Fibroblast of skin of abdomen (primary cell): ENCODE measurements around the gene NCEH1.
"Not testable (repeated sequence)": the region's sequence is repeated elsewhere in the genome, so short reads cannot be mapped to it uniquely, and the experiment has no call there.

ENCODE experiments used
- DNase-seq: peaks from one replicate; pipeline ENCODE4 v3.0.0-alpha.2; 2013

The NCEH1 gene

DNA sequence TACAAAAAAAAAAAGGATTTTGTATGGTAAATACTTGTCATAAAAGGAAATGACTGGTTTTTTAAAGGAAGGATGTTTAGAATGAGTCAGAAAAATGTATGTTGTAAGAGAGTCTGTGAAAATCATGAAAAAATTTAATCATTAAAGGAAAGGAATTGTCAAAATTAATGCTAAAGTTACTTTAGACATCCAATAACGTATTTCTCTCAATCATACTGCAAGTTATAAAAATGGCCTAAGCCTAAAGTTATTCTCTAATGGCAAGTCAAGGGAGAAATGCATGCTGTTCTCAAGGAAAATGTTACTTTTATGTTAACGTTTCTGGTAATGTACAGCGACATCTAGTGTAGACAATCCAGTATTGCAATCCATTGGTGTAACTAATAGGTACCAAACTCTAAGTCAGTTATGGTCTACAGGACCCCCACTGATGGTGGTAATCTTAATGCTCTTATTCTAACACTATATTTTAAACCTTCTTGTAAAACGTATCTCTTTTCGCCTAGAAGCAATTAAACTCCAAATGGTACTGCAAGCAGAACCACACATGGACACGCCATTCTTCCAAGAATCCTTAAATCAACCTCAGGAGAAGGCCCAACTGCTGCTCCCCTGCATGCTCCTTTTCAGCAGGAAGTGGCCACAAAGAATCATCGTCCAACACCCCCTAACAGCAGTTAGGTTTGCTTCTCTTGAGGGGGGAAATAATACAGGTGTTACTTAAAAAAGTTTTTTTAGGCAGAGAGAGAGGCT is 35.2 kb downstream of the NCEH1 start:
- peak; percentile 58 for DNase-seq

DNA sequence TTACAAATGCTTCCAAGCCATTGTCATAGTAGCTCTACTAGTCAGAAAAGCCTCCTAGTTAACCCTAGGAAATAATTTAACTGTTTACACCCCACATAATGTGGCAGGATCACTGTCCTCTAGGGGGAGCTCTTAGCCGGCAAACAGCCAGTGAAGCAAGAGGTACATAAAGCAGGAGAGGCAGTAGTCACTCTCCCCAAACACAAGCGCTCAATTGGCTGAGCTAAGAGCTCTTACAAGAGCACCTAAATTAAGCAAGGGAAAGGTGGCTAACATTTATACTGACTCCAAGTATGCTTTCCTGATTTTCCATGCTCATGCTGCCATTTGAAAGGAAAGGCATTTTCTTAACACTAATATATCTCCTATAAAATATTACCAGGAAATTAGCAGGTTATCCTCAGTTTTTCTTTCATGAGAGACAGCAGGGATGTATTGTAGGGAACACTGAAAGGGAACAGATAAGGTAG is 37.6 kb downstream of the NCEH1 start:
- peak; percentile 71 for DNase-seq

DNA sequence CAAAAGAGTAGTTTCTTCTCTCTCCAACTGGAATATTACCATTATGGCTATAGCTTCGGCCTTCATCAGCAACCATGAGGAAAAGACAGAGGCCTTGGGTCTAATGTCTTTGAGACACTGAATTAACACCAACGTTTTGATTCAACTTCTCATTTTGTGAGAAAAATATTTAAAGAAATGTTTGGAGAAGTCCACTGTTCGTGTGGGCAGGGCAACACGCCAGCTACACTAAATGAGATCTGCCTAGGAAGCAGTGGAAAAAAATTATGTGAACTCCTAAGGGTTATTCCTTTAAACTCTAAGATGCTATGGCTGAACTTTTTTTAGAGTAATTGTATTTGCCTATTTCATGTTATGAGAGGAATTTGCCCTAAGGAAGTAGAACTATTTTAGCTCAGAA is 41.8 kb downstream of the NCEH1 start:
- DNase-seq: no peak

DNA sequence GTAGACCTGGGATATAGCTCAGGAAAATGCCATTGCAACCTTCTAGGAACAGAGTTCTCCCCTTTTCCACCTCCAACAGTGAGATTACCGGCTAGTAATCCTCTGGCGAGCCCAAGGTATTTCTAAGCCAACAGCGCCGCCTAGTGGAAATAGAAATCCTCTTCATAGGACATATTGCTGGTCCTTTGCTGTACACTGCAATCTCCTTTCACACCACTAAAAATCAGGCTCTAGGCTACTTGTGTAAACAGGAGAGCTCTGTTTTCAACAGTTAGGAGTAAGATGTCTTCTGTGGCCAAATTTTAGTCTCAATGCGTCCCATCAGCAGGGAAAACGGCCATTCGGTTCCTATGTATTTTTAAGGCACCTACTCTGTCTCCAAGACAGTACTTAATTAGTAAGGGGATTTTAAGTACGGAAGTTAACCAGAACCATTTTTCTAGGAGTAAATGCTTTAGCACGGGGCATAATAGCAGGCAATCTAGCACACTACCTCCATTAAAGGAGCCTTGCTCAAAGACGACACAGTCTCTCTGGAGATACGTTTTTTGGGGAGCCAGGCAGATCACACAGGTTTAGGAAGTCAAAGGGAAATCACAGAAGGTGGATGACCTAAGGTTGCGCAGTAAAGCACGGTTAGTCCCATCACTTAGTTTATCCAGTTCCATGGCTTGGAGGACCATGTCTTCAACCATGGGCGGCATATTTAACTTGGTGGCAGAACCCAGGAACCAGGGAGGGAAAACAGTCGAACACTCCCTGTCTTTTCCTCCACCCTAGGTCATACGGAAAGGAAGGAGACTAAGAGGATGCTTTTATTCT is 43.8 kb downstream of the NCEH1 start:
- peak; percentile 78 for DNase-seq

DNA sequence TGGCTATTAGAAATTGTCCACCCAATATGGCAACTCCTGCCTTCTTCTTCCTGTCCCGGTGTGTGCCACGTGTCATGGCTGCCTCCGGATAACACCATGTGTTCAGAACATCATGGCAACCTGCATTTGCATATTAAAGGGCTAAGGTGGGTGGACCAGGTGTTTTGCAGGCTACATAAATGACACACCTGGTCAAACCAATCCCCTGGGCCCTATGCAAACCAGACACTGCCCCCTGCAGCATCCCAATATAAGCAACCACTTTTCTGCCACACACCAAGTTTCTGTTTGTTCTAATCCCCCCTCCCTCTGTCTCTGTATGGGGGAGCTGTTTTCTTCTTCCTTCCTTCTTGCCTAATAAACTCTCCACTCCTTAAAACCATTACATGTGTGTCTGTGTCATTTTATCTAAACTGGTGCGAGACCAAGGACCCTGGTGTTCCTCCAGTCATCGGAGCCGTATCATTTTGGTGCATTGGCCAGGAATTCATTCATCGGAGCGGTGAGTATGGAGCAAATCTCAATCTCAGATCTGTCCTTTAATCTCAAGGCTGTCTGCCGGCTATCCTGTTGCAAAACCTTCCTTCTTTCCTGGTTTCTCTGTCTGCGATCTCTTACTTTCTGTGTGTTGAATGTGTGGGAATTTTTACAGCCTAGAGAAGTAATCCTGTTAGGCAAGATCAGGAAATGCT is 44.5 kb downstream of the NCEH1 start:
- DNase-seq: no peak

DNA sequence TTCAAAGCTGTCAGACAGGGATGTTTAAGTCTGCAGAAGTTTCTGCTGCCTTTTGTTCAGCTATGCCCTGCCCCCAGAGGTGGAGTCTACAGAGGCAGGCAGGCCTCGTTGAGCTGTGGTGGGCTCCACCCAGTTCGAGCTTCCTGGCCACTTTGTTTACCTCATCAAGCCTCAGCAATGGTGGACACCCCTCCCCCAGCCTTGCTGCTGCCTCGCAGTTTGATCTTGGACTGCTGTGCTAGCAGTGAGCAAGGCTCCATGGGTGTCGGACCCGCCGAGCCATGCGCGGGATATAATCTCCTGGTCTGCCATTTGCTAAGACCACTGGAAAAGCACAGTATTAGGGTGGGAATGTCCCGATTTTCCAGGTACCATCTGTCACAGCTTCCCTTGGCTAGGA is 45.4 kb downstream of the NCEH1 start:
- DNase-seq: not testable (repeated sequence)

DNA sequence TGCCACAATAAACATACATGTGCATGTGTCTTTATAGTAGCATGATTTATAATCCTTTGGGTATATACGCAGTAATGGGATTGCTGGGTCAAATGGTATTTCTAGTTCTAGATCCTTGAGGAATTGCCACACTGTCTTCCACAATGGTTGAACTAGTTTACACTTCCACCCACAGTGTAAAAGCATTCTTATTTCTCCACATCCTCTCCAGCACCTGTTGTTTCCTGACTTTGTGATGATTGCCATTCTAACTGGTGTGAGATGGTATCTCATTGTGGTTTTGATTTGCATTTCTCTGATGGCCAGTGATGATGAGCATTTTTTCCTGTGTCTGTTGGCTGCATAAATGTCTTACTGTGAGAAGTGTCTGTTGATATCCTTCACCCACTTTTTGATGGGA is 50.4 kb downstream of the NCEH1 start:
- DNase-seq: not testable (repeated sequence)

DNA sequence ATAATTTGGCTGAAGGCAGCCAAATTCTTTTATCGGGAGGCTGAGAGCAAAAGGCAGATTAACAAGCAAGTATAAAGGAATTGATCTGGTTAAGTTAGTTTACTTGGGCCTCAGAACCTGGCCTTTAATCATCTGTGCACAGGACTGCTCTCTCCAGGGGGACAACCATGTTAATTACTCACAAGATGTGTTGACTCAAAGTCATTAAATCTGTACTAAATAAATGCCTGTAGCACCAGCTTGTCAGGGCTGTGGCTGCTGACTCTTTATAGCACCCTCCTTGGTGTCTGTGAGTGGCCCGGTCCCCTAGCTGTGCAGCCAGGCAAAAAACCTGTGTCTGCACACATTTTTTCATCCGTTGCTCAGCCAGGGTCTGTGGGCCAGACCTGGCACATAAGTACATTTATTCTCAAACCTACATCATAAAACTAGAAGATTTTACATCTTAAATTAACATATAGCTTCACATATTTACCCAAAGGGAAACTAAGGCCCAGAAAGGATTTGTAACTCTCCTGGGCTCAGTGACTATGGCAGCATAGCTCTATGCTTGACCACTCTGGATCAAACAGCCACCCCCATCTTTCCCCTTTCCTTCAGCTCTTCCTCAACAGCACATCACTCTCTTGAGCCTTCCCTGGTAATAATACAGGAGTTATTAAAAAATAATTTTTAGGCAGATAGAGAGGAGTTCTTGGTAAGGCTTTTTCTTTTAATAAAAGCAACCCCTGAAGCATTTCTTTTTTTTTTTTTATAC is 51.4 kb downstream of the NCEH1 start:
- DNase-seq: peak; percentile 52

DNA sequence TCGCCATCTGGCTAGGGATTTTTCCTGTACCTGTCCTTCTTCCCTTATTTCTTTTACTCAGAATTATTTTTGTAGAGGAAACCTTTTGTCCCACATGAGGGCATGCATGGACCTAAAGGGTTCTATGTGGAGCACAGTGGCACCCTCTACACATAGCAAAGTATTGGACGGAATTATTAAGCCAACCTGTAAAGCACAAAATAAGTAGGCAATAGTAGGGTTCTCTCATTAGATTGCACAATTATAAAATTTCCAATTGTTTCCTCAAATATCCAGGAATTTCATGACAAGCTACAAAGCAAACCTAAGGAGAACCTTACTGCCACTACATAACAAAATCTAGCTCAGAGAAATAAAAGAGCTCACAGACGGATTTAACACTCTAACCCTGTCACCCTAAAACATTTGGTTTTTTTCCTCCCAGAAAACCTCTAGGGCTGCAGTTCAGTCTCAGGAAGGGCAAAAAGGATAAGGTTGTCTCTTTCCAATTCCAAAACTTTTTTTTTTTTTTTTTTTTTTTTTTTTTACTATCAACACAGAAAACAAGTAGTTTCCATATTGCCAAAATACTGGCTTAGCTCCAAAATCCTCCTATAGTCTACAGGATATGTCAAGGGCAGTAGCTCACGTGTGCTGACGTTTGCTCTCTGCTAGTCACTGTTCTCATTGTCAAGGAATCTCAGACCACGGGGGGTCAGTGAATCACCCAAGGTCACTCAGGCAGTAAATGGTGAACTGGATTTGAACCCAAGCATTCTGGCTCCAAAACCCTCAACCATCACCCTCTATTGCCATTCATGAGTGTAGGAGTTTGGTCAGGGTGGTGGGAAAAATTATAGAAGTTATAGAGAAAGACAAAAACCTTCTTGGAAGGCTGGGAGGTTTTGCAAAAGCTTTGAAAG is 52.3 kb downstream of the NCEH1 start:
- peak; percentile 98 for DNase-seq

DNA sequence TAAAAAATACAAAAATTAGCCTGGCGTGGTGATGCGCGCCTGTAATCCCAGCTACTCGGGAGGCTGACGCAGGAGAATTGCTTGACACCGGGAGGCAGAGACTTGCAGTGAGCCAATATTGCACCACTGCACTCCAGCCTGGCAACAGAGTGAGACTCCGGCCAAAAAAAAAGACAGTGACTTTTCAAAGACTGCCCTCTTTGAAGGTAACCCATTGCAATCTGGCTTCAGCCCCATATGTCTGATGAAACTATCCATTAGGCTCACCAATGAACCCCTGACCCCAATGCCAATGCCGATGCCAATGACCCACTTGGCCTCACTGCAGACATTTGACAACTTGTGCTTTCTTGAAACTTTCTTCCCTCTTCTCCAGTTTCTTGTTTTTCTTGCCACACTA is 54.3 kb downstream of the NCEH1 start:
- no peak for DNase-seq

DNA sequence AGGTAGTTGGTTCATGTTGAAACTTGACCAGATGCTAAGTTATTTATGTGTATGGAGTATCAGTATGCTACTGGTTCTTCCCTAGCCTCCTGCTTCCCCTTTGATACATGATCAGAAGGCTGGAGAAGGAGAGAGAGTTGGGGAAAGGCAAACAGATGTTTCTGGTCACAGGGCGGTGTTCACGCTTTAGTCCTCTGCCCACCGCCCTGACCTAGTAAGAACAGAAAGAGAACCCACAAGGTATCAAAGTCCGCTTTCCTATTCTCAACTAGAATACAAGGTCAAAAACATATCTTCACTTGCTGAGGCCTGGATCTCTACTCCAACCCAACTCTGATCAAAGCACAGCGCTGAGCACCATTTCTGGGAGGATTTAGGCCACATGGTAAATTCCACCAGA is 55.5 kb downstream of the NCEH1 start:
- DNase-seq: no peak

DNA sequence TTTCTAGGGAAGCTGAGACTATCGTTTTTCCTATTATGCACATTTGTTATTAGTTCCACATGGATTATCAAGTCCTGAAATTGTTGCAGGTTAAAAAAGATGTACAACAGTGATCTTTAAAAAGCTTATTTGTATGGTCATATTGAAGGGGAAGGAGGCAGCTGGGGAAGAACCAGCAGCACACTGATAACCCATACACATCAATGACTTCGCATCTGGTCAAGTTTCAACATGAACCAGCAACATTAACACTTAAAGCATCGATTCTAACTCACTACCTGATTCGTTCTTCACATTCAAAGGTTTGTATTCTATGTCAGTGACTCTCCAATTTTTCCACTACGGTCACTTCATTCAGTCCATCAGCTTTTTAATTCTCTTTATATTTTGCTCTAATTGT is 56.4 kb downstream of the NCEH1 start:
- DNase-seq: no peak

DNA sequence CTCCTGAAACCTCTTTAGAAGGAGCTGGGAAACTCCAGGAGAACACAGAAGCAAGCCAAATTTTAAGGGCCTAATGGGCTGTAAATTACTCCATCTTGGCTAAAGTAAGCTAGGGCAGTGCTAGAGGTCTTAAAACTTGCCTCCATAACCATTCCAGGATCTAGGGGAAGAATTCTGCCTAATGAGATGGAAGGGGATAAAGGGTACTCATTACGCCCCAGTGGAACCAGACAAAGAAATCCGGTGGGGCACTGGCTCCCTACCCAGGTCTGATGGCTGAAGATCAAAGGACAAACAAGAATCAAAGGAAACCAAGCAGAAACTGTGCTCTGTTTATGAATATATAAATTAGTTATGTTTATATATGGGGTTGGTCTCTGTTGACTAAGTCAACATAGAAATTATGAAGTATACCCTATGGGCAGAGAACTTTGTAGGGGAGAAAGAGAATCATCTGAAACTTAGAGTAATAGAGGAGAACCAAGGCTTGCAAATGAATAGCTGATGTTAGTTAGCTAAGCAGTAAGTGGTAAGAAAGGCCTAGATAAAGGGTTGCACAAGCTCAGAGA is 57.8 kb downstream of the NCEH1 start:
- DNase-seq: no peak

DNA sequence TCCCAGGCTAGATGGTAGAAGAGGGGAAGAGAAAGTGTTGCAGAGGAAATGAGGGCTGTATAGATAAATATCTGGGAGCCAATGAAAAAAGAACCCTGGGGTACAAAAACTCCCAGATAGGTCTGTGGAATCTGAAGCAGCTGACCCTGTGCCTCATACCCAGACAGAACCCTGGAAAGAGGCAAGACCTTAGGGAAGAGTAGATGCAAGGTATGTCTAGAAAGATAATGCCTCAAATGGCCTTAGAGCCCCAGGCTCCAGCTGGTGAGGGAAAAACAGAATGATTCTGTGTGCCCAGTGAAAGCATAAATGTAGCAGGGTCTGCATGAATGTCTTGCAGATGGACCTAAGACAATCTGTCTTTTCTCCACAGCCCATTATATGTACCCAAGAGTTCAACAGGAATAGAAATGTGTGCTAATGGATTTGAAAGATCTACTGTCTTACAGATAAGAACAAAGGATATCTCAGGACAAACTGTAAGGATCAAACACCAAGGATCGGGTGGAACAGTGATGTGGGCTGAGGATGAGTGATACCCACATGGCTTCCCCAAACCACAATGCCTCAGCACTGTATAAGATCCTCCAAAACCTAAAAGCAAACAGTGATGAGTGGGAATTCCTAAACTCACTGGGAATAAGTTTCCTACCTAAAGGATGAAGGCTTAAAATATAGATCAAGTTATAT is 58.8 kb downstream of the NCEH1 start:
- DNase-seq: no peak

DNA sequence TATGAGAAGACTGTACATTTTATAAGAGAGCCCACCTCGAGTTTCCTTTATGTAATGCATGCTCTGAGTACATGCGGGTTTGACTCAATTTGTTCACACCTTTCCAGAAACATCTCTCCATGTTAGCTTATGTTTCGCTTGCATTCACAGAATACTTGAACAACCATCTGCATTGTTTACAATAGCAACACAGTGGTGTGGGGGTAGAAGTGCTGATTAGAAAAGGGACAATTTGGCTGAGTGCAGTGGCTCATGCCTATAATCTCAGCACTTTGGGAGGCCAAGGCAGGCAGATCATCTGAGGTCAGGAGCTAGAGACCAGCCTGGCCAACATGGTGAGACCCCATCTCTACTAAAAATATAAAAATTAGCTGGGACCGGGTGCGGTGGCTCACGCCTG is 60.9 kb downstream of the NCEH1 start:
- DNase-seq: no peak

DNA sequence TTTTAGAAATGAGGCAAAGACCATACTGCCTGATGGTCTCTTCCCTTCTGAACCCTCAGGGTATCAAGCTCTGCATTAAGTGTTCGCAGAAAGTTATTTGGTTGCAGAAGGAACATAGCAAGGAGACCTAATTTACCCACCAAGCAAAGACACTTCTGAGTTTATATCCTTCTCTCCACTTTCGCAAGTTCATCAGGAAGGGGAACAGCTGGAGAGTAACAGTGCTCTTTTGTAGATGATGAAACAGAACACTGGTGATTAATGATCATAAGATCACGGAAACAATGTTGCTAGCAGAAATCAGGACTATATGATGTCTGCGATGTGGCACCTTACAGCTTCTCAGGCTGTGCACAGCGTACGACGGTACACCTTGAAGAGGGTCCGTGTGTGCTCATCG is 62.1 kb downstream of the NCEH1 start:
- peak; percentile 38 for DNase-seq

DNA sequence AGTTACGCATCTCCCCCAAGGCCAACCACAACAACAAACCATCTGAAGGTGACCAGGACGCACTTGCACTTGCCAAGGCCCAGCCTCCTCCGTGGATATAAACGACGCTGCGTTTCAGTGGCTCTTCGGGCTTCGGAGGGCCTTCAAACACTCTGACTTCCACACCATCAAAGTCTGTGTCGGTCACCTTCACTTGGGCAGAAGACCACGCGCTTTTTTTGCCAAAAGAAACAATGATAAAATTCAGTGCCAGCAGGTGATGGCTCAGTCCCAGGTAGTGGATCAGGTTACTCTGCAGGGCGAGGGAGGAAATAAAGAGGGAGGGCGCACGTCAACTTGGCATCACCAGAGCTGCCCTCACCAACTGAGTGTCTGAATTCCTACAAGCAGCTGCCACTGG is 63.0 kb downstream of the NCEH1 start:
- no peak for DNase-seq

DNA sequence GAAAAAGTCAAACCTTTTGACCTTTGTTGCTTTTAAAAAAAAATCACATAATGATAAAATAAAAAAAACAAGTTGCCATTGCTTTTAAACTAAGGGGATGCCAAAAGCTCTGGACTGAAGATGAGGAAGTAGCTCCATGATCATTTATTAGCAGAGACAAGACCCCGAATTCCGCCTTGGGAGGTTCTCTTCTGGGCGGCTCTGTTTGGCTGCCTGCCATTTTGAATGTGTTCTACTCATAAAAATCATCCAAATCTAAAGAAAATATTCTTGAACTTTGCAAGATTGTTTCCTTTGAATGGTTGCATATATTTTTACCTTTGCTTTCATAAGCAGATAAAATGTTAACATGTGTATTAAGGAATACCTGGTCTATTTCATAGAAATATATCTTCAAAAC is 63.8 kb downstream of the NCEH1 start:
- no peak for DNase-seq

DNA sequence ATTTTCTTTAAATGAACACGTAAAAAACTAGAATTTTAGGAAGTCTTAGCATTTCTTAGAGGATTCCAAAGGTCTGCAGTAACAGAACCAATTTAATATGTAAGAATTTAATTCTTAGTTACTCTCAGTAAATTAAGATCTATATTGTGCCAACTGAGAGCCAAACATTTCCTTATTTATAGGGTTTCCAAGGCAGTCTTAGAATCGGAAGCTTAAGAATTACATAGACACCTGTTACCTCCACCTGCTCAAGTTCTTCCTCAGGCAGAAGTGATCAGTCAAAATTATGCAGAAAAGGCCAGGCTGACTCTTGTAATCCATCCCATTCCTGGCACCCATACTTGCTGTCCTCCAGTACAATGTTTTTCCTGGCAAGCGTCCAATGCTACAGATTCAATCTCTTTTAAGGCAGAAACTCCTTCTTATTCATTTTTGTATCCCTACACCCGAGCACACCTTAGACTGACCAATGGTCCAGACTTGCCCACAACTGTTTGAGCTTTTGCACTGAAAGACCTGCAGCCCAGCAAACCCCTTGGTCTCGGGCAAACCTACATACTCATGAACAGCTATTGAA is 64.3 kb downstream of the NCEH1 start:
- peak; percentile 43 for DNase-seq

DNA sequence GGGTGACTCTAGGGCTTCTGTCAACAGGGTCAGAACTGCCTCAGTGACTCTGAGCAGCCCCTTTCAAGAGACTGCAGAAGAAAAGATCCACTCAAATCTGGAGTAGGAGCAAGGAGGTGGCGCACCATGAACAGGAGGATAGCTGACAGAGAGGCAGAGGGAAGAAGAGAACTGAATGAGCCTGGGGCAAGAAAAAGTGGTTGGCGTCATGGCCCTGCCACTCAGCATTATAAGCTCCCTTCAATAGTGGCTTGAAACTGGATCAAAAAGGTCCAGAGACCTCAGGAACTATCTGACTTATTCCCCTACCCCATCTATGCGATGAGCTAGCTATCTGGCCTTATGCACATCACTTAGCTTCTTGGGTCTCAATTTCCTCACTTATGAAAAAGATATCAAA is 66.6 kb downstream of the NCEH1 start:
- no peak for DNase-seq
